Measurements from ENCODE around the gene HECTD4.
"Not testable (repeated sequence)": the region's sequence is repeated elsewhere in the genome, so short reads cannot be mapped to it uniquely, and the experiment has no call there.

Gene HECTD4

GRCh38 chr12:112275836-112276235 lies 106.4 kb downstream of the HECTD4 start:
- DNase-seq (ENCODE audit: low read depth in 2 of 2, low spot score in 1 of 2): no peak

DNA sequence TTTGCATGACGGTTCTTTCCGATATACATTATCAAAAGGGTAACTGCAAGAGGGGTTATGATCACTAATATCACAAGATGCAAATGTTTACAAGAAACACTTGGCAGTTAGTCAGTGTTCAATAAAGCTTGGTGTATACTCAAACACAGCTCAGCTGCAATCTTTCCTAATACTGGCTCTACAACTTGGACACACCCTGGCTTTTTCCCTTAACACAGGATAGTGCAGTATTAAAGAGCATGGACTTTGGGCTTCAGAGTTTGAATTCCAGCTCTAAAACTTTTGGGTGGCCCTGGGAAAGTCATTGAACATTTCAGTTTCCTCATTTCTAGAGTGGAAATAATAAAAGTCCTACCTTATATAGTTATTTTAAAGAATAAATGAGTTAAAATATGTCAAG lies 107.0 kb downstream of the HECTD4 start:
- no peak for DNase-seq (ENCODE audit: low read depth in 2 of 2, low spot score in 1 of 2)

DNA sequence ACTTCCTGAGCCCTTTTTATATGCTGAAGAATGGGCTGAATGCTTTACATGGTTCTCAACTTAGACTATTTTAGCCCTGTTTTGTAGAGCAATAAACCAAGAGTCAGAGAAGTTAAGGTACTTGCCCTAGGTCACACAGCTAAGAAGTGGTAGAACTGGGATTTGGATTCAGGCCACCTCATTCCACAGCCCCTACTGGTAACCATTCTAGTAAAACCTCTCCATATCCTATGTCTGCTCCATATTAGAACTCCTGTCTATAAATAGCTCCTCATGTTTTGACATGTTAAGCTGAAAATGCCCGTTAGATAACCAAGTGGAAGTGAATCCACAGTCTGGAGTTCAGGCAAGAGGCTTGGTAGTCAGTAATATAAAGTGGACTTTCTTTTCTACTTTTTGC lies 111.6 kb downstream of the HECTD4 start:
- no peak for DNase-seq (ENCODE audit: low read depth in 2 of 2, low spot score in 1 of 2)

DNA sequence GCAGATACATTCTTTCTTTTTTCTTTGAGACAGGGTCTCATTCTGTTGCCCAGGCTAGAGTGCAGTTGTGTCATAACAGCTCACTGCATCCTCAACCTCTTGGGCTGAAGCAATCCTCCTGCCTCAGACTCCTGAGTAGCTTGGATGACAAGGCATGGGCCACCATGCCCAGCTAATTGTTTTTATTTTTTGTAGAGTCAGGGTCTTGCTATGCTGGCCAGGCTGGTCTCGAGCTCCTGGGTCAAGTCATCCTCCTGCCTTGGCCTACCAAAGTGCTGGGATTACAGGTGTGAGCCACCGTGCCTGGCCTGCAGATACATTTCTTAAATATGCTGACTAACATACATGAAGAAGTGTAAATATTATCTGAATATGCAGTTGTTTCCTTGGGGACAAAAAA lies 115.8 kb downstream of the HECTD4 start:
- DNase-seq (ENCODE audit: low read depth in 2 of 2, low spot score in 1 of 2): no peak

- DNase-seq (ENCODE audit: low read depth in 2 of 2, low spot score in 1 of 2): no peak
Measured at GRCh38 chr12:112261559-112261958, 120.7 kb downstream of the HECTD4 start.

- no peak for DNase-seq (ENCODE audit: low read depth in 2 of 2, low spot score in 1 of 2)
Measured at GRCh38 chr12:112258926-112259325, 123.3 kb downstream of the HECTD4 start.

GRCh38 chr12:112256780-112257179 lies 125.5 kb downstream of the HECTD4 start:
- DNase-seq (ENCODE audit: low read depth in 2 of 2, low spot score in 1 of 2): no peak

DNA sequence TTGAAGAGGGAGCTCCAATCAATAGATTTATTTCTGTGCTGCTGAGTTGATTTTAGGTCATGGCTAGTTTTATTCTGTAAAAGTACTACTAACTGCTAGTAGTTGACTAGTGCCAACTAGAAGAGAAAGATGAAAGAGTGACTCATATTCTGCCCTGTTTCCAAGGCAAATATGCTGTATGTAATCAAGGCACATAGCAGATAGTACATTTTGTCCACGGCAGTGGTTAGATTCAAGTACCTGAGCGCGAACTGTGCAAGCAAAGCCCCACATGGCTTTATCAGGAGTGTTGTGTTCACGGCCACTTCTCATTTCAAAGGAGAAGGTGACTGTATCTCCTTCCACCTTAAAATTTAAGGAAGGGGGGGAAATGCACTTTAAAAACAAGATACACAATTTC lies 130.0 kb downstream of the HECTD4 start:
- DNase-seq (ENCODE audit: low read depth in 2 of 2, low spot score in 1 of 2): no peak

- not testable (repeated sequence) for DNase-seq (ENCODE audit: low read depth in 2 of 2, low spot score in 1 of 2)
Measured at GRCh38 chr12:112244902-112245301, 137.3 kb downstream of the HECTD4 start.

- DNase-seq (ENCODE audit: low read depth in 2 of 2, low spot score in 1 of 2): no peak
Measured at GRCh38 chr12:112243255-112244110, 138.7 kb downstream of the HECTD4 start.

- no peak for DNase-seq (ENCODE audit: low read depth in 2 of 2, low spot score in 1 of 2)
Measured at GRCh38 chr12:112241176-112241575, 141.1 kb downstream of the HECTD4 start.

DNA sequence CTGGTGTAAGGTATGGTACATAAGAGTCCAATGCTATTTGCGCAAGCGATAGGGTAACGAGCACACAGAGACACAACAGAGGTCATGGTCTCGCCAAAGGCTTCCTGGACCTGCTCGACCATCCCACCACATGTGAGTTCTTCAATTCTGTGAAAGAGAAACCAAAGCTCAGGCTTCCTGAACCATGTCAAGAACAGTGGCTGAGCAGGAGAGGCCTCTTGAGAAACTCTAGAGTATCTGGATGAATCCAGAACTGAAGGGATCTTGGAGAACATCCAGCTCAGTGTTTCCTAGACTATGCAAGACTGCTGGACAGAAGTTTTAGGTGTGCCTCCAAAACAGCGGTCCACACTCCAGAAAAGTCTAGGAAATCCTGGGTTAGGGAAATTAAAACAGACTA lies 142.3 kb downstream of the HECTD4 start:
- DNase-seq (ENCODE audit: low read depth in 2 of 2, low spot score in 1 of 2): no peak

- DNase-seq (ENCODE audit: low read depth in 2 of 2, low spot score in 1 of 2): no peak
Measured at GRCh38 chr12:112239020-112239419, 143.2 kb downstream of the HECTD4 start.

GRCh38 chr12:112238441-112238840 lies 143.8 kb downstream of the HECTD4 start:
- no peak for DNase-seq (ENCODE audit: low read depth in 2 of 2, low spot score in 1 of 2)

GRCh38 chr12:112236786-112237185 lies 145.4 kb downstream of the HECTD4 start:
- no peak for DNase-seq (ENCODE audit: low read depth in 2 of 2, low spot score in 1 of 2)

DNA sequence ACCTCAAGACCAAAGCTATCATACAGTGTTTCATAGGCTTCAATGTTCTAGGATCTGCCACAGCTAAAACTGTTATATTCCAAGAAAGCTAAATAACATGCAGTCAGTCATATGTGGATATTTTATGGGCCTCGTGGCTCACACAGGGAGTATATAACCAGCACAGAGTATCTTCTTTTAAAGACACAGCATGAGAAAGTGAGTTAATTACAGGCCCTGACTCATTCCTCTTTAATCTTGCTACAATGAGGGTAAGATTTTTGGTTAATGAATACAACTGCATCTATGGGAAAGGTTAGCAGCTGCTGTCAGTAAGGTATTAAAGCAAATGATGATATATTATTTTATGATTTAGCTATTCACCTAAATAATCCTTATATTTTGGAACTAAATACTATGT lies 145.8 kb downstream of the HECTD4 start:
- DNase-seq (ENCODE audit: low read depth in 2 of 2, low spot score in 1 of 2): no peak

DNA sequence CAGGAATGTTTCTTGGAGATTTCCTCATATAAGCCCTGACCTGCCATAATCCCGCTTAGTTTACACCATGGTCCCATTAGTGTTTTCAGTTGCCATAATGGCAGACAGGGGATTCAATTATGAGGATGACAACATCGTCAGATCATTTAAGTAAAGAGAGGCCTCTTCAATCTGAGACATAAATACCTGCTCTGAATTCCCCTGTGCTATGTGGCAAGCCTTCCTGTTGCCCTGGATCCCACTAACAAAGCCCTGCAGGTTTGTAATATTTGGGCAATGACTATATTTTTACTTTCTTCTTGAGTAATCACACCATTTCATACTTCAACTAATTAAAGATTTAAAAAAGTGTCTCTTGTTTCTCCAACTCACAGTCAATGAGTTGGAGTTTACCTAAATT lies 147.9 kb downstream of the HECTD4 start:
- no peak for DNase-seq (ENCODE audit: low read depth in 2 of 2, low spot score in 1 of 2)

GRCh38 chr12:112233242-112233641 lies 149.0 kb downstream of the HECTD4 start:
- no peak for DNase-seq (ENCODE audit: low read depth in 2 of 2, low spot score in 1 of 2)

- DNase-seq (ENCODE audit: low read depth in 2 of 2, low spot score in 1 of 2): no peak
Measured at GRCh38 chr12:112230136-112230535, 152.1 kb downstream of the HECTD4 start.

GRCh38 chr12:112226768-112227167 lies 155.5 kb downstream of the HECTD4 start:
- DNase-seq (ENCODE audit: low read depth in 2 of 2, low spot score in 1 of 2): no peak

- not testable (repeated sequence) for DNase-seq (ENCODE audit: low read depth in 2 of 2, low spot score in 1 of 2)
Measured at GRCh38 chr12:112220628-112221027, 161.6 kb downstream of the HECTD4 start.

- DNase-seq (ENCODE audit: low read depth in 2 of 2, low spot score in 1 of 2): no peak
Measured at GRCh38 chr12:112219195-112219594, 163.0 kb downstream of the HECTD4 start.

GRCh38 chr12:112218150-112218549 lies 164.1 kb downstream of the HECTD4 start:
- no peak for DNase-seq (ENCODE audit: low read depth in 2 of 2, low spot score in 1 of 2)
